Urinary bladder (tissue), 2 donors: Measurements from ENCODE around the gene POGLUT3. TPM values are rescaled to one million over a fixed set of nuclear protein-coding genes. Genes with fewer than 3 reads are reported as not detected.

ENCODE experiments used
- polyA plus RNA-seq: library from polyadenylated mRNA; stranded (reverse); fragments of 200-250 nt; gene quantifications from one replicate; pipeline ENCODE4 v1.2.3, GENCODE V29; 2013
- total RNA-seq: library from RNA; depleted of rRNA; stranded (reverse); fragments of >200 nt; gene quantifications from one replicate; pipeline ENCODE4 v1.2.3, GENCODE V29; 2014
- donor health status: healthy.

POGLUT3 gene
- total and polyA plus RNA-seq, 2 donors, result 29.6 to 104 TPM

Other genes starting within 250 kb of the POGLUT3 start
- gene C11orf65, start 30.9 kb downstream of the POGLUT3 start, total RNA-seq, result 1.4 TPM
- gene C11orf65, start 30.9 kb downstream of the POGLUT3 start, polyA plus RNA-seq, result 0.18 TPM
- 5.1 TPM for gene EXPH5, start 95.4 kb upstream of the POGLUT3 start, total RNA-seq
- gene EXPH5, start 95.4 kb upstream of the POGLUT3 start, polyA plus RNA-seq, result 0.33 TPM
- gene DDX10, start 166.7 kb upstream of the POGLUT3 start, total RNA-seq, result 28.1 TPM
- gene DDX10, start 166.7 kb upstream of the POGLUT3 start, polyA plus RNA-seq, result 15.9 TPM